ENCODE data around the gene TAS2R43.
"Not testable (repeated sequence)": the region's sequence is repeated elsewhere in the genome, so short reads cannot be mapped to it uniquely, and the experiment has no call there.

Gene TAS2R43

DNA sequence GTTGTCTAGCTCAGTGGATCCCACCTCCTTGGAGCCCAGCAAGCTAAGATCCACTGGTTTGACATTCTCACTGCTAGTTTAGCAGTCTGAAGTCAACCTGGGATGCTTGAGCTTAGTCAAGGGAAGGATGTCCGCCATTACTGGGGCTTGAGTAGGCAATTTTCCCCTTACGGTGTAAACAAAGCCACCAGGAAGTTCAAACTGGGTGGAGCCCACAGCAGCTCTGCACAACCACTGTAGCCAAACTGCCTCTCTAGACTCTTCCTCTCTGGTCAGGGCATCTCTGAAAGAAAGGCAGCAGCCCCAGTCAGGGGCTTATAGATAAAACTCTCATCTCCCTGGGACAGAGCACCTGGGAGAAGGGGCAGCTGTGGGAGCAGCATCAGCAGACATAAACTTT is 16.7 kb upstream of the TAS2R43 start:
- TF ChIP-seq, protein P1, sequence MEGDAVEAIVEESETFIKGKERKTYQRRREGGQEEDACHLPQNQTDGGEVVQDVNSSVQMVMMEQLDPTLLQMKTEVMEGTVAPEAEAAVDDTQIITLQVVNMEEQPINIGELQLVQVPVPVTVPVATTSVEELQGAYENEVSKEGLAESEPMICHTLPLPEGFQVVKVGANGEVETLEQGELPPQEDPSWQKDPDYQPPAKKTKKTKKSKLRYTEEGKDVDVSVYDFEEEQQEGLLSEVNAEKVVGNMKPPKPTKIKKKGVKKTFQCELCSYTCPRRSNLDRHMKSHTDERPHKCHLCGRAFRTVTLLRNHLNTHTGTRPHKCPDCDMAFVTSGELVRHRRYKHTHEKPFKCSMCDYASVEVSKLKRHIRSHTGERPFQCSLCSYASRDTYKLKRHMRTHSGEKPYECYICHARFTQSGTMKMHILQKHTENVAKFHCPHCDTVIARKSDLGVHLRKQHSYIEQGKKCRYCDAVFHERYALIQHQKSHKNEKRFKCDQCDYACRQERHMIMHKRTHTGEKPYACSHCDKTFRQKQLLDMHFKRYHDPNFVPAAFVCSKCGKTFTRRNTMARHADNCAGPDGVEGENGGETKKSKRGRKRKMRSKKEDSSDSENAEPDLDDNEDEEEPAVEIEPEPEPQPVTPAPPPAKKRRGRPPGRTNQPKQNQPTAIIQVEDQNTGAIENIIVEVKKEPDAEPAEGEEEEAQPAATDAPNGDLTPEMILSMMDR (IDR thresholded peaks at IDR 0.05) = no peak
- H3K27ac ChIP-seq = no peak overlapping the region
- no peak overlapping the region for H3K4me3 ChIP-seq
- DNase-seq (ENCODE audit: low spot score) = no peak

DNA sequence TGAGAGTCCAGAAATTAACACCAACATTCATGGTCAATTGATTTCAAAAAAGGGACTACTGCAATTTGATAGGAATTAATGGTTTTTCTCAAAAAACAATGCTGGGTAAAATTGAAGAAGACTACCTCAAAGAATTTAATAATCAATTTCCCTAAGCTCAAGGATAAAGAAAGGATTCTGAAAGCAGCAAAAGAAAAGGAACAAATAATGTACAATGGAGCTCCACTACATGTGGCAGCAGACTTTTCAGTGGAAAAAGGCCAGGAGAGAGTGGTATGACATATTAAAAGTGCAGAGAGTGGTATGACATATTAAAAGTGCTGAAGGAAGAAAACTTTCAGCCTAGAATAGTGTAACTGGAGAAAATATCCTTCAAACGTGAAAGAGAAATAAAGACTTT is 15.6 kb upstream of the TAS2R43 start:
- DNase-seq (ENCODE audit: low spot score) = no peak
- no peak overlapping the region for H3K4me3 ChIP-seq
- no peak overlapping the region for H3K27ac ChIP-seq
- TF ChIP-seq, protein P1 (IDR thresholded peaks at IDR 0.05) = no peak

DNA sequence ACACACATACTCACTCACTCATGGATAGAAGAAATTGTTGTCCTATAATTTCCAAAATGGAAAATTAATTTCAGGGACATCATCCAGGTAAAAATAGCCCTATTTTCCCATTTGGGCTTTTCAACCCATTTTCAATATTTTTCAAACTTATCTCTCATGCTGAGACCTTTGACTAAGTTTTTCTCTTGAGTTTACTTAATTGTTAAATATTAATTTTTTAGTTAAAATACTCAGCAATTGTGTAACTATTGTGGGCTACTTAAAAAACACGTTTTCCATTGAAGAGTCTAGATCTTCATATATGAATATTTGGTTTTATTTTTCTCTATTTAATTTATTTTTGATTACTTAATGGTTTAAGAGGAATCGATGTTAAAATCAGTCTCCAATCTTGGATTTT is 14.2 kb upstream of the TAS2R43 start:
- TF ChIP-seq, protein P1 (IDR thresholded peaks at IDR 0.05) = no peak
- Histone ChIP-seq H3K4me3 (no peak overlapping the region), H3K27ac (no peak overlapping the region)
- DNase-seq (ENCODE audit: low spot score) = no peak

DNA sequence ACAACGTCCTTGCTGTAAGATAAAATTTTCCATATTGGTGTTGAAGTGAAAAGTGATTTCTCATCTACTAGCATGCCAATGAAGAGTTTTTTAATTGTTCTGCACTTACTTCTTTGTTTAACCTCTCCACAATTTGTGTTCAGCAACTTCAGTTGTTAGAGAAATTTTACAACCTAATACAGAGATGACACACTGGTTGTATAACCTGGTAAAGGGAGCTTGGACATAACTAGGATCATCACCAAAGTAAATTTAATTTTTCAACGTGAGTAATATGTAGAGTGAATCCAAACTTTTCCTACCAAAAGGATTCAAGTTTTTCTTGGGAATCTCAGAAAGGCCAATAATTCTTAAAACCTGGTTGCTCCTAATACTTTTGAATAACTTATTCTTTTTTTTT is 13.4 kb upstream of the TAS2R43 start:
- TF ChIP-seq, protein P1 (IDR thresholded peaks at IDR 0.05) = no peak
- Histone ChIP-seq H3K27ac (no peak overlapping the region), H3K4me3 (no peak overlapping the region)
- DNase-seq (ENCODE audit: low spot score) = no peak

DNA sequence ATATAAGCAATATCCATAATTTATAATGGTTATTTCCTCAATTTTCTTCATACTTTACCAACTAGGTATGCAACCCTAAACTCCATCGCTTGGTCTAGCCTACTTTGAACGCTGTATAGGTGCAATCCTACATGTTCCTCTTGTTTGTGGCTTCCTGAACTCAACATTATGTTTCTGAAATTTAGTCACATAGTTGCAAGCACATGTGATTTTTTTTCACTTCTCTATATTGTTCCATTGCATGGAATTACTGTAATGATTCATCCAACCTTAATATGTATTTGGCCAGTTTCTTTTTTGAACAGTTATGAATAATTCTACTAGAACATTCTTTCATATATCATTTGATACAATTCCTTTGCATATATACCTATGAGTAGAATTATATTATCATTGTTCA is 2.8 kb upstream of the TAS2R43 start:
- H3K27ac ChIP-seq; DNase-seq (ENCODE audit: low spot score); H3K4me3 ChIP-seq: not testable (repeated sequence)

DNA sequence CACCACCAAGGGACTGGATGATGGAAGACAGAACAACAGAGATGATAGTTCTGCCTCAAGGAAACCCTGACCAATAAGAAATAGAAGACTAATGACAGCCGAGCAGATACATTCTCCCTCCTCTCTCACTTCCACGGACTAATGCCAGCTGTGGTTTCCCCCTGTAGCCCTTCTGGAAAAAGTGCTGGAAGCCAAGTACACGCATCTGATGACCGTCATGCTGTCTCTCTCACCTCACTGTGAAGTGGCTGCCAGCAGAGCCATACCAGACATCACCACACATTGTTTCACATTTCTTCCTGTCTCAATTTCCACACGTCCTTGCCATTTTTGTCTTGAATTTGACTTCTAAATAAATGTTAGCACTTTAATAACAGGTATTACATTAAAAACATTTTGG is 2.9 kb downstream of the TAS2R43 start:
- no peak overlapping the region for H3K27ac ChIP-seq

DNA sequence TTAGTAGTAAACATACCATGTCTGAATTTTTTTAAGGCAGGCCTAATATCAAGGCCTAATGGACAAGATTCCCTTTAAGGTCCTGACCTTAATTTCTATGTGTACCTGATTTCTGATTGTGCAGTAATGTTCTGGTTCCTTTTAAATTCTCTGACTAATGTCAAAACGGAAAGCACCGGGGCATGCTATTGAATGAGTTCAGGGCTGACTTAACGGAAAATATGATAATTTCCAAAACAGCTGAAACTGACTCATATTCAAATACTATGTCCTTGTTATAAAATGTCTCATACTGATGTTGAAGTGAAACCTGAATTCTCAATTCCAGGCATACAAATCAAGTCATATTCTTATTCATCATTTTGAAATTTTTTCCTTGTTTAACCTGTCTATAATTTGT is 6.7 kb downstream of the TAS2R43 start:
- no peak overlapping the region for H3K27ac ChIP-seq
- TF ChIP-seq, protein P1 (IDR thresholded peaks at IDR 0.05) = no peak
- no peak for DNase-seq (ENCODE audit: low spot score)
- H3K4me3 ChIP-seq = no peak overlapping the region

More for the DNA sequence above, 2.9 kb downstream of the TAS2R43 start:
- TF ChIP-seq, protein P1 (IDR thresholded peaks at IDR 0.05) = no peak
- no peak overlapping the region for H3K4me3 ChIP-seq
- no peak for DNase-seq (ENCODE audit: low spot score)

DNA sequence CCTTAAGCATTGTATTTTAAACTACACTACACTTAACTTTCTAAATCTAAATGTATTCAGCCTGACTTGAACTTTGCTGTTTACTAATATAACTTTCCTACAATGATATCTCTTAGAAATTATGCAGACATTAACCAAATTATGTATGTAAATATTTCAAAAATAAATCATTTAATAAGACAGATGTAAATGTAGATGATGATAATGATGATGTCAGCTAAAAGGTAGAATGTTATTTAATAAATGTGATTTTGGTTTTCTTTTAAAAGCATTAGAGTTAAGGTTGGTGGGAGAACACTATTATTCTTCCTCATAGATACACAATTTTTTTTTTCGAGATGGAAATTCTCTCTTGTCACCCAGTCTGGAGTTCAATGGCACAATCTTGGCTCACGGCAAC is 10.1 kb downstream of the TAS2R43 start:
- H3K4me3 ChIP-seq = no peak overlapping the region
- no peak overlapping the region for H3K27ac ChIP-seq
- TF ChIP-seq, protein P1 (IDR thresholded peaks at IDR 0.05) = no peak
- DNase-seq (ENCODE audit: low spot score) = no peak

Measured in coronary artery (tissue), 2 donors.